ENCODE measurements around the gene TSEN34.
"Not testable (repeated sequence)": the region's sequence is repeated elsewhere in the genome, so short reads cannot be mapped to it uniquely, and the experiment has no call there.

Gene TSEN34

GRCh38 chr19:54188215-54188871 is 2.8 kb upstream of the TSEN34 start:
- DNase-seq (ENCODE audit: low spot score) = no peak

- no peak for DNase-seq (ENCODE audit: low spot score)
Observed at GRCh38 chr19:54189145-54189734, 1.9 kb upstream of the TSEN34 start, which contains the start of gene MBOAT7. MBOAT7 (minus strand) TSS chr19:54189580; CDS start chr19:54188508, 1,072 bp downstream.

GRCh38 chr19:54189735-54190502 is 1.2 kb upstream of the TSEN34 start:
- DNase-seq (ENCODE audit: low spot score) = peak; percentile 99

- DNase-seq (ENCODE audit: low spot score) = peak; percentile 100
Observed at GRCh38 chr19:54190503-54191010, 551 bp upstream of the TSEN34 start.

GRCh38 chr19:54191811-54192453 is 824 bp downstream of the TSEN34 start:
- no peak for DNase-seq (ENCODE audit: low spot score)

GRCh38 chr19:54193011-54193410 is 1.9 kb downstream of the TSEN34 start:
- no peak for DNase-seq (ENCODE audit: low spot score)

GRCh38 chr19:54194463-54194862 is 3.4 kb downstream of the TSEN34 start:
- DNase-seq (ENCODE audit: low spot score) = not testable (repeated sequence)

GRCh38 chr19:54196536-54196935 is 5.4 kb downstream of the TSEN34 start:
- DNase-seq (ENCODE audit: low spot score) = no peak

GRCh38 chr19:54197121-54197520 is 6.0 kb downstream of the TSEN34 start:
- no peak for DNase-seq (ENCODE audit: low spot score)

- no peak for DNase-seq (ENCODE audit: low spot score)
Observed at GRCh38 chr19:54199401-54199800, 8.3 kb downstream of the TSEN34 start.

- no peak for DNase-seq (ENCODE audit: low spot score)
Observed at GRCh38 chr19:54201172-54201701, 10.1 kb downstream of the TSEN34 start.

GRCh38 chr19:54201980-54202379 is 10.9 kb downstream of the TSEN34 start:
- no peak for DNase-seq (ENCODE audit: low spot score)

- no peak for DNase-seq (ENCODE audit: low spot score)
Observed at GRCh38 chr19:54203151-54203611, 12.1 kb downstream of the TSEN34 start.

GRCh38 chr19:54204767-54205468 is 13.8 kb downstream of the TSEN34 start:
- no peak for DNase-seq (ENCODE audit: low spot score)

GRCh38 chr19:54206030-54206830 is 15.1 kb downstream of the TSEN34 start:
- no peak for DNase-seq (ENCODE audit: low spot score)

GRCh38 chr19:54206831-54207177 is 15.7 kb downstream of the TSEN34 start:
- DNase-seq (ENCODE audit: low spot score) = no peak

- not testable (repeated sequence) for DNase-seq (ENCODE audit: low spot score)
Observed at GRCh38 chr19:54207193-54207592, 16.1 kb downstream of the TSEN34 start.

GRCh38 chr19:54207676-54207982 is 16.5 kb downstream of the TSEN34 start:
- DNase-seq (ENCODE audit: low spot score) = no peak

- DNase-seq (ENCODE audit: low spot score) = no peak
Observed at GRCh38 chr19:54207983-54208783, 17.1 kb downstream of the TSEN34 start.

- no peak for DNase-seq (ENCODE audit: low spot score)
Observed at GRCh38 chr19:54208784-54209057, 17.6 kb downstream of the TSEN34 start.

Data from left forelimb (tissue), 1 donor.